ENCODE measurements around the gene ARHGAP12.
"Not testable (repeated sequence)": the region's sequence is repeated elsewhere in the genome, so short reads cannot be mapped to it uniquely, and the experiment has no call there.

ARHGAP12 gene

DNA sequence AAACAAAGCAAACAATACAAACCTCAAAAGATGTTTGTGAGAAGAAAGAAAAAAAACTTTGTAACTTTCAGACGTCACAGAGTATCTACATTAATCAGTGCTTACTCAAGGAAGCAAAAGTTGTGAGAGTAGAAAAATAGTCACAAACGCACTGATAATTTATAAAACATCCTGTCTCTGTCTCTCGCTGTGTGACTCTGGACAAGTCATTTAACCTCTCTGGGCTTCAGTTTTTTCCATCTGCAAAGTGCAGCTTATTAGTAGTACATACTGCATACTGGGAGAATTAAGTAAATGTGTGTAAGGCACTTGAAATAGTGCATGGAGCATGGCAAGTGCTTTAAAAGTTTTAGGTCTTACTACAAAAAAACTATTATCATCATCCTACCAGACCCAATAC lies 3.8 kb downstream of the ARHGAP12 start:
- no peak for DNase-seq

DNA sequence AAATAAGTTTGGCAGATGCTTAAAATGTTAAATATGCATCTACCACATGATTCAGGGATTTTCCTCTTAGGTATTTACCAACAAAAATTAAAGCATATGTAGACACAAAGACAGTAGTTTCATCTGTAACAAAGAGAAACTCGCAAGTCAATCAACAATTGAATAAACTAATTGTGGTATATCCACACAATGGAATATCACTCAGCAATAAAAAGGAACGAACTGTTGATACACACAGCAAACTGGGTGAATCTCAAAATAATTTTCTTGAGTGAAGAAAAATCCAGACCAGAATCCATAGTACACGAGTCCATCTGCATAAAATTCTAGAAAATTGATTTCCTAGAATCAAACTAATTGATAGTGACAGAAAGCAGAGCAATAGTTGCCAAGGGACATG lies 5.2 kb downstream of the ARHGAP12 start:
- no peak for DNase-seq

DNA sequence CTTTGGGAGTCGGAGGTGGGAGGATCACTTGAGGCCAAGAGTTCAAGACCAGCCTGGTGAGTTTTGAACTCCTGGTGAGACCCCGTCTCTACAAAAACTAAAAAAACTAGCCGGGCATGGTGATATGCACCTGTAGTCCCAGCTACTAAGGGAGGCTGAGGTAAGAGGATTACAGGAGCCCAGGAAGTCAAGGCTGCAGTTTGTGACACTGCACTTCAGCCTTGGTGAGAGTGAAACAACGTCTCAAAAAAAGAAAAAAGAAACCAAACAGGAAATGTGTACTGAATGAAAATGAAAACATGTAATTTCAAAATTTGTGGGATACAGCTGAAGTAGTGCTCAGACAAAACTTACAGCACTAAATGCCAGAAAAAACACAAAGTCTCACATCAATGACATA lies 7.6 kb downstream of the ARHGAP12 start:
- DNase-seq: no peak

DNA sequence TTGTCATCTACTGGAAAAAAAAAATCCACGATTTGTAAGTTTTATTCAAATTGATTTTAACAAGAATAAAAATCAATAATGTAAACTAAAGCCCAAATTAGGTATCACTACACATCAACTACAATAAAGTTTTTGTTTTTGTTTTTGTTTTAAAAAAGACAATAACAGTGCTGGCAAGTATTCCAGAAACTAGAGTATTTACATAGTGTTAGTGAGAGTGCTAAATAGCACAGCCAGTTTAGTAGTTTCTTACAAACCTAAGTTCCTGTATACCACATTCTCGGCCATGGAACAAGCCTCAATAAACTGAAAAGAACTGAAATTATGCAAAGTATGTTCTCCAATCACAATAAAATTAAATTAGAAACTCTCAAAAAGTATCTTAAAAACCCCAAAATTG lies 8.1 kb downstream of the ARHGAP12 start:
- no peak for DNase-seq

DNA sequence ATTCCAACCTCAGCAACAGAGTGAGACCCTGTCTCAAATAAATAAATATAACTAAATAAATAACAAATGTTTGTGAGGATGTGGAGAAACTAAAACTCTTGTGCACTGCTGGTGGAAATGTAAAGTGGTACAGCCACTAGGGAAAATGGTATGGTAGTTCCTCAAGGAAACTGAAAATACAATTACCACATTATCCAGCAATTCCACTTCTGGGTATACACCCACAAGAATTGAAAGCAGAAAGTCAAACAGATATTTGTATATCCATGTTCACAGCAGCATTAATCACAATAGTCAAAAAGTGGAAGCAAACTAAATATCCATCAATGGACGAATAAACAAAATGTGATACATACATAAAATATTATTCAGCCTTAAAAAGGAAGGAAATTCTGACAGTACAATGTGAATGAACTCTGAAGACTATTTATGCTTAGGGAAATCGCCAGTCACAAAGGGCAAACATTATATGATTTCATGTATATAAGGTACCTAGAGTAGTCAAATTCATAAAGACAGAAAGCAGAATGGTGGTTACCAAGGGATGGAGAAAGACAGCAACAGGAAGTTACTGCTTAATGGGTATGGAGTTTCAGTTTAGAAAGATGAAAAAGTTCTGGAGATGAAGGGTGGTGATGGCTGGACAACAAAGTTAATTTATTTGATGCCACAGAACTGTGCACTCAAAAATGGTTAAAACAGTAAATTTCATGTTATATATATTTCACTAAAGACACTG lies 9.8 kb downstream of the ARHGAP12 start:
- no peak for DNase-seq

DNA sequence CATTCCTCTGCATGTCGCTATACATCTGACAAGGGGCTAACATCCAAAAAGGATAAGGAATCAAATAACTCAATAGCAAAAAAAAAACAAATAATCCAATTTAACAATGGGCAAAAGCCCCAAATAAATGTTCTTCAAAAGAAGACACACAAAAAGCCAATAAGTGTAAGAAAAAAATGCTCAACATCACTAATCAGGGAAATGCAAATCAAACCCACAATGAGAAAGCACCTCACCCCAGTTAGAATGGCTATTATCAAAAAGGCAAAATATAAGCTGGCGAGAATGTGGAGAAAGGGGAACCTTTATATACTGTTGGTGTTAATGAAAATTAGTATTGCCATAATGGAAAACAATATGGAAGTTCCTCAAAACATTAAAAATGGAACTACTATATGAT lies 14.3 kb downstream of the ARHGAP12 start:
- DNase-seq: no peak

DNA sequence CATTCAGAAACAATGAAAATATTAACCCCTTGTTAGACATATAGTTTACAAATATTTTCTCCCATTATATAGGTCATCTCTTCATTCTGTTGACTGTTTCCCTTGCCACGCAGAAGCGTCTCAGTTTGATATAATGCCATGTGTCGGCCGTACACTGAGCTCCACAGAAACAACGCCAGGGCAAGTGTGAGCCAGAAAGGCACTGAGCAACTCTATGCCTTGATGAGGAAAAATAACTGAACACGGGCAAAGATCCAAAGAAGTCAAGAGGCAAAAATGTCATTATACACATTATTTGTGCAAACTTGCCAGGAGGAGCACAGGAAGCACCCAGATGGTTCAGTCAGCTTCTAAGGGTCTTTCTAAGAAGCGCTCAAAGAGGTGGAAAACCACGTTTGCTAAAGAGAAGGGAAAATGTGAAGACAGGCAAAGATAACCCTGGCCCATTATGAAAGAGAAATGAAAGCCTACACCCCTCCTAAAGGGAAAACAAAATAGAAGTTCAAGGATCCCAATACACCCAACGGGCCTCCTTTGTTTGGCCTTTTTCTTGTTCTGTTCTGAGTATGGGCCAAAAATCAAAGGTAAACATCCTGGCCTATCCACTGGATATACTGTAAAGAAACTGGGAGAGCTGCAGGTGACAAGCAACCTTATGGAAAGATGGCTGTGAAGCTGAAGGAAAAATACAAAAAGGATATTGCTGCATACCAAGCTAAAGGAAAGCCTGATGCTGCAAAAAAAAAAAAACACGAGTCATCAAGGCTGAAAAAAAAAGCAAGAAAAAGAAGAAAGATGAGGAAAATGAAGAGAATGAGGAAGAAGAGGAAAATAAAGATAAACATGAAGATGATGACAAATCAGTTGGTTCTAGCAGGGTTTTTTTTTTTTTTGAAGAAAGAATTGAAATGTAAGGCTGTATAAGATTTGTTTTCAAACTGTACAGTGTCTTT lies 15.5 kb downstream of the ARHGAP12 start:
- no peak for DNase-seq

DNA sequence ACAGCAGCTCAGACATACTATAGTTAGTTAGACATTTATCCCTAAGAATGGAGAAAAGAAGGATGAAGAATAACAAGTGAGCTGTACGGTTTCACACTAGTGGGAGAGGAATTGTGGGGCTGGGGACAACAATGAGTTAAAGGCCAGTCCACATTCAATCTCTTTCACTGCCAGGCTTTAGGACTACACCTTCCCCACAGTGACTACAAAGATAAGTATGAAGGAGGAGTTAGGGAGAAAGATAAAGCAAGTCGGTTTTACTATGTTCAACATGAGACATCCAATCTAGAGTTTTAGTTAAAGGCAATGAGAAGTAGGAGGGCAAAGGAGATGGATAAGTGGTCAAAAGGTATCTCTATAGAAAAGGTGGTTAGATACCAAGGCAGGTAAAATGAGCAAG lies 16.3 kb downstream of the ARHGAP12 start:
- DNase-seq: no peak

DNA sequence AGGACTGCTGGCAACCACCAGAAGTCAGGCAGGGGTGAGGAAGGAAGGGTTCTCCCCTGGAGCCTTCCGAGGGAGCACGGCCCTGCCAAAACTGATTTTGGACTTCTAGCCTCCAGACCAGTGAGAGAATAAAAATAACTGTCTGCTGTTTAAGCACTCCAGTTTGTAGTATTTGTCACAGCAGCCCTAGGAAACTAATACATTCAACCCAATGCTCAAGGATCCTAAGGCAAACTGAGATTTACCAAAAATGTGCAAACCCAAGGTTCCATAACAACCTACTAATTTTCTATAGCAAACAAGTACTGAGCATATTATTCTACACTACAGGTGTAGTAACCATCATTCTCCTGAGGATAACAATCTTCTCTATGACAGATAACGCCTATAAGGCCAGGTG lies 18.6 kb downstream of the ARHGAP12 start:
- no peak for DNase-seq

DNA sequence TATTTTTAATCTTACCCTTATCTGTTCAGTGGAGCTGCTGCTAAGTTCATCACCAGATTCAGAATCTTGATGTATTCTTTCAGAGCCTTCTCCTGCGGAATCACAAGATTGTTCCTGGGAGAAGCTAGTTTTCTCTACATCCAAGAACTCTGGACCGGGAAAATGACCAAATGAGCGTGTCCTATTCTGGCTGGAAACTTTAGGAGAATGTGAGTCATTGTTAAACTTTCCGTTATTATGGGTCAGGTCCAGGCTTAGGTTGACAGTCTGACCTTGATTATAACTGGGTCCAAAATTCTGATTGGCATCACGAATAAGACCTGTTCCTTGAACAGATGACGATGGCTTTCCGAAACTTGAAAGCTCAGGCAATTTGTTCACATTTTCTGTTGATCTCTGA lies 20.5 kb downstream of the ARHGAP12 start:
- DNase-seq: no peak

DNA sequence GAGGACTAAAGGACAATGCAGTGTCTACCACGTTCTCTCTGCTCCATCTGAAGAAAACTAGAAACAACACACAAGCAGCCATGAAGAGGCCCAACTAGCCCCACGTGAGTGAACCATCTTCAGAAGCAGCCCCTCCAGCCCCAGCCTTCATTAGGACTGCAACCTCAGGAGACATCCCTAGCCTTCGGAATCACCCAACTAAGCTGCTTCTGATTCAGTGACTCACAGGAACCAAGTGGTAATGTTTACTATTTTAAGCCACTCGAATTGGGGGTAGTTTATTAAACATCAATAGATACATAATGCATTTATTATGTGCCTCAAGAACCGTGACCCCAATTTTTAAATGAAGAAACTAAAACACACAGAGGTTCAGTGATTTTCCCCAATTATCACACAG lies 22.6 kb downstream of the ARHGAP12 start:
- DNase-seq: no peak

DNA sequence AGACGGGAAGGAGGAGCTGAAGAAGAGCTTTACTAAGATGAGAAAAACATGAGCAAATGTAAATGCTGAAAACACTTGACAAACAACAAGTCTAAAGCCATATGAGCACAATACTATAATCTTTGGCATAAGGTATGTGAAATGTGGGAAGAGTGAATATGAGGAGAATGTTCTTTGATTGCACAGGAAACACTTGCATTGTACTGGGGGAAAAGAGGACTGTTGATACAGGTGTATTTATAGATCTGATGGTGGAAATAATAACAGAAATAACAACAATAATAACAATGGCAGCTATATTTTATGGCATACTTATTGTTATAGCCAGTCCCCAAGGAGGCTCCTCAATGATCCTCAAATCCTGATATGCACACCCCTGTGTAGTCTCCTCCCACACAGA lies 23.0 kb downstream of the ARHGAP12 start:
- DNase-seq: no peak

DNA sequence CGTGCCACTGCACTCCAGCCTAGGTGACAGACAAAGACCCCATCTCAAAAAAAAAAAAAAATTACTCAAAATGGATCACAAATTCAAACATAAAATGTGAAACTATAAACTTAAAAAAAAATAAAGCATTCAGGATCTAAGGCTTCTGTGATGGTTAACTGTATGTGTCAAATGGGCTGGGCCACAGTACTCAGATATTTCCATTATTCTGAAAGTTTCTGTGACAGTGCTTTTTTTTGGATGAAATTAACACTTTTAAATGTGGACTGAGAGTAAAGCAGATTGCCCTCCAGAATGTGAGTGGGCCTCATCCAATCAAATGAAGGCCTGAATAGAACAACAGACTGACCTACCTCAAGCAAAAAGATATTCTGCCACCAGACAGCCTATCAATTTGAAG lies 26.0 kb downstream of the ARHGAP12 start:
- DNase-seq: no peak

DNA sequence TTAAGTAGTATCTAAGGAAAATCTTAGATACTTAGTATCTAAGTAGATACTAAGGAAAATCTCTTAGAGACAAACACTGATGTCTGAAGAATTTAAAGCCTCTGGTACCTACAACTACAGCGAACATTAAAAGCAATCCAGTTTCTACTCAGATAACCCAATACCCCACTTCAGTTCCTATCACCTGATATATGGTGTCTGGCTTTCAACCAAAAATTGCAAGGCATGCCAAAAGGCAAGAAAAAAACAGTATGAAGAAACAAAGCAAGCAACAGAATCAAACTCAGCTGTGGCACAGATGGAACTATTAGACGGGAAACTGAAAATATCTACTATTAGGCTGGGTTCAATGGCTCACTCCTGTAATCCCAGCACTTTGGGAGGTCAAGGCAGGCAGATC lies 31.1 kb downstream of the ARHGAP12 start:
- DNase-seq: no peak

DNA sequence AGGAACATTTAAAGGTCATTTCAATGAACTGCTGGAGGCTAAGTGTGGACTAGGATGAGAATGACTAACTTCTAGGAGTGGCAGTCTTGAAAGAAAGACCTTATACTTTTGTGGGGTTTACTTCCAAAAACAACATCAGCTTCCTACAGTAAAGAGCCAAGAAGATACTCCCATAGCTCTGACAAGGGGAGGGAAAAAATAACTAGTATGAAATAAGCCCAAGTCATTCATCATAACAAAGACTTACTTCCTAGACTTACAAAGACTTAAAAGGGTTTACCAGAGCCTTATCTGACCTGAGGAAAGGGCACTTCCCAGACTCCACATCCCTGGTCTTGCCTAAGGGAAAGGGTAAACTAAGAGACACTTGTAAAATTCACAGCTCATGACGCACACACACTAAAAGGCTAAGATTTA lies 31.7 kb downstream of the ARHGAP12 start:
- no peak for DNase-seq

DNA sequence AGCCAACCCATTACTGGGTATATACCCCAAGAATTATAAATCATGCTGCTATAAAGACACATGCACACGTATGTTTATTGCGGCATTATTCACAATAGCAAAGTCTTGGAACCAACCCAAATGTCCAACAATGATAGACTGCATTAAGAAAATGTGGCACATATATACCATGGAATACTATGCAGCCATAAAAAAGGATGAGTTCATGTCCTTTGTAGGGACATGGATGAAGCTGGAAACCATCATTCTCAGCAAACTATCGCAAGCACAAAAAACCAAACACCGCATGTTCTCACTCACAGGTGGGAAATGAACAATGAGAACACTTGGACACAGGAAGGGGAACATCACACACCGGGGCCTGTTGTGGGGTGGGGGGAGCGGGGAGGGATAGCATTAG lies 32.9 kb downstream of the ARHGAP12 start:
- DNase-seq: not testable (repeated sequence)

DNA sequence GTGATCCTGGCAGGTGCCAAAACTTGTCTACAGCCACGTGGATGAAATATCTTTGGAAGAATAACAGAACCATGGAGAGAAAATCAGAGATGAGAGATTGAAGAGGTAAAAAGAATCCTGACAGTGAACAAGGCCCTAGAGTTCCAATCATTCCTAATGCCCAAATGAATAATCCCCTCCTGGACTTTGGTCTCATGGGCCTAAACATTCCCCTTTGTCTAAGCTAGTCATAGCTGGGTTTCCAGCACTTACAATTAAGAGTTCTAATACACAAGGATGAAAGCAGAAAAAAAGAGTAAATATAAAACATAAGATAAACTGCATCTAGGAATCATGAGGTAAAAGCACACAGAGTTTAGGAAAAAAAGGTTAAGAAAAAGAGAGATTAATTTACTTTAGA lies 40.2 kb downstream of the ARHGAP12 start:
- no peak for DNase-seq

DNA sequence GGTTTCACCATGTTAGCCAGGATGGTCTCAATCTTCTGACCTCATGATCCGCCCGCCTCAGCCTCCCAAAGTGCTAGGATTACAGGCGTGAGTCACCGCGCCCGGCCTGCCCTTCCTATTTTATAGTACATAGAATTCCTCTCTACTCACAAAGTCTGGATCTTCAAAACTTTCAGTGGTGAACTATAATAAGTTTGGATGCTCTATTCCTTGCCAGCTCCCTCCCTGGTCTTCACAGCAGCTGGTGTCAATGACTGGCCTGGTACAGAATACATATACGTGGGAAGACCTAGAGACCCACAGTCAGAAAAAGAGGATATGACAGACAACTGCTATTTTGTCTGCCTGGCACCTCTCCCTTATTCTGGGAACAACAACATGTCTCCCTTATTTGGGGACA lies 40.8 kb downstream of the ARHGAP12 start:
- DNase-seq: no peak

DNA sequence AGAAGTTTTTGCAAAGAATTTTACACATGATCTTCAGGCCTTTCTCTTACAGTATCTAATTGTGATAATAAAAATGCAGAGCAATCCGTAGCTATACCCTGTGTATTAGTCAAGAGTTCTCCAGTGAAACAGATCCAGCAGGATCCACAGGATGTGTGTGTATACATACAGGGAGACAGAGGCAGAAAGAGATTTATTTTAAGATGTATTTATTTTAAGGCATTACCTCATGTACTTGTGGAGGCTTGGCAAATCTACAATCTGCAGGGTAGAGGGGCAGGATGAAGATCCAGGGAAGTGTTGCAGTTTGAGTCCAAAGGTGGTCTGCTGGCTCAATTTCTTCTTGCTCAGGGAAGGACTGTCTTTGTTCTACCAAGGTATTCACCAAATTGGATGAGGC lies 41.7 kb downstream of the ARHGAP12 start:
- no peak for DNase-seq

DNA sequence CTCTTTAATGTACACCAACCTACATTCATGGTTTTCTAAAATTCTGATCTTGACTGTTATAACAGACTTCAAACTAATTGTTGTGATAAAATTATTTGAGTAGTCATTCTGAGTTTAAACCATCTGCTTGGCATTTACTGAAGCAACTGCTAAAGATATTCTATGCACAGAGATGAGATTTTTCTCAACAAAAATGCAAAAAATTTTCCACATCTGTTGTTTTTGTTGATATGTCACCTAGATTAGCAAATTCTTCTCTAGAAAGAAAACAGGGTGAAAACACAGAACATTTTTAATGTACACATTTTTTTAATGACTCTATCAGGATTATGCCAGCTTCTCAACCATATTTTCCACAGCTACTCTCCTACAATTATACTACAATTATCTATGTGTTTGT lies 42.7 kb downstream of the ARHGAP12 start:
- no peak for DNase-seq

DNA sequence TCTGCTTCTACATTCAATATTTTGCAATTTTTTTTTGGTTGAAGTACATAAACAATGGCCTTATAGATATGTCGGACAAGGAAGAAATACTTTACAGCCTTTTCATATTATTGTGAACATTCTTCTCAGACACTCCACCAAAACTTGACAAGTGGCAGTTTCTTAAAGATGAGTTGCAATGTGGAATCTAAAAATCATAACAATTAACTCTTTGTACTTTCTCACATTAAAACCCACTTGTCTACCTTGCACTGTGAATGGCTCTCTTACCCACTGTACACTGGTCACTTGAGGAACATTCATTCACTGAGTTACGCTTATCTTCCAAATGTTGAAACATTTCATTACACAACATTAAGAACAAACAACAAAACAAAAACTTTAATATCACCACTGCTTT lies 44.2 kb downstream of the ARHGAP12 start:
- no peak for DNase-seq

DNA sequence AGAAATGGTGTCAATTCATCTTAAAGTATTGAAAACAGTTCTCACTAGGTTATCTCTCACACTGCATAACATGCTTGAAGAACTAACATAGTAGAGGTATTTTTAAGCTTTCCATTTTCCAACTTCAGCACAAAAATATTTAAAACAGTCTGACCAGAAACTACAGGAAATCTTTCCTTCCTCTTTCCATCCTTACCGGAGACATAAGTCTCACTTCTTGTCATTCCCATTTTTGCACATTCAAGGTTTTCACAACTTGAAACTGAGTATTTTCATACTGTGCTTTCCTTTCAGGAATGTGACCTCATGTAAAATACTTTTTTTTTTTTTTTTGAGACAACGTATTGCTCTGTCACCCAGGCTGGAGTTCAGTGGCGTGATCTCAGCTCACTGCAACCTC lies 45.2 kb downstream of the ARHGAP12 start:
- no peak for DNase-seq

DNA sequence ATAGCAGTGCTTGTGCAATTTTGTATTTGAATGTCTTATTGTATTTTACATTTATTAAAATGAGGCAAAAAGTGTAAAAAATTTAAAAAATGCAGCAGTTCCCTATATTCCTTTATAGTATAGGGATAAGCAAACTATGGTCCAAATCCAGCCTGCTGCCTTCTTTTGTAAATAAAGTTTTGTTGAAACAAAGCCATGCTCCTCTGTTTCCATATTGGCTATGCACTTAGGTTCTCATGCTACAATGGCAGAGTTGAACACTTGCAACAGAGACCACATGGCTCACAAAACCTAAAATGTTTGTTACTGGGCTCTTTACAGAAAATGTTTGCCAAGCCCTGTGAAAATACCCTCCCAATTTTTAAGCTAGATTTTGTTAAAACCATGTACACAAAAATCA lies 50.1 kb downstream of the ARHGAP12 start:
- DNase-seq: no peak

DNA sequence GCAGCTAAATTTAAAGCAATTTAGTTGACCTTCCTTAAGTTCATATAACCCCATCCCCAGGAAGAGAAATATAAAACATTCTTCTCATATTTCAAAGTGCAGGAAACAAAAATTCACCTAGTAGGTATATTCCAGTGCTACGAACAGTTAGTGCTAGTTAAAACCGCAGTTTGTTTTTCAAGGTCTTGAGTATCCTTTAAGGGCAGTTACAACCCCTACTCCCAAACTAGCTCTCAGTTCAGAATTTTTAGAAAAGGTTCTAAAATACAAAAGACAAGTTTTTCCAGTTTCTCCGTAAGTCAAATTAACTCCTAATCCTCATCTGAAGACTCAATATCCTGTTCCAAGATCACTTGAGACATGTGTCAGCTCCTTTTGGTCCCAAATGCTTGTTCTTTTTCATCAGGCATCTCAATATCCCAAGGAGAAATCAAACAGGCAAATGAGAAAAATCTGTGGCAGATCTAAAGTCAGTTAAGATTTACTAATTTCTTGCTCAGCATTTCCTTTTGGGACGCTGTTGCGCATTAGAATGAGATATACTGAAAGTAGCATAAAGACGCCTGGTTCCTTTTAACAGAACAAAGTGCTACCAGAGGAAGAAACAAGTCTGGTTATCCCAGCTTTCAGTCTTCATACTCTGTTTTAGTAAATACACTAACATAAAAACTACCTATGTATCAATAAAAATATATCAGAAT lies 51.8 kb downstream of the ARHGAP12 start:
- no peak for DNase-seq

All from activated CD4-positive, alpha-beta T cell treated with anti-CD3 and anti-CD28 coated beads, Interleukin-2, amount 50 U/mL, for 4 hours (primary cell).